ENCODE measurements around the gene B4GALT2.
A peak's percentile ranks its signal among the peaks of the same experiment; 100 is the strongest.

The B4GALT2 gene

GRCh38 chr1:43991476-43992231 lies 12.6 kb downstream of the B4GALT2 start, which contains the start of gene CCDC24:
Gene CCDC24, plus strand, starts transcription at chr1:43991599. Its CDS starts 280 bp downstream, at chr1:43991879.
- TF ChIP-seq POLR2A (IDR thresholded peaks at IDR 0.05; ENCODE audit: low read depth, low read length), result peak; percentile 62
- no peak for FAIRE-seq
- peak; percentile 94 for DNase-seq (ENCODE audit: insufficient read length, low spot score)

- FAIRE-seq (no peak), DNase-seq (ENCODE audit: insufficient read length, low spot score) (no peak)
- TF ChIP-seq POLR2A (IDR thresholded peaks at IDR 0.05; ENCODE audit: low read depth, low read length), result no peak
These were observed 13.4 kb downstream of the B4GALT2 start for GRCh38 chr1:43992232-43992995.

DNA sequence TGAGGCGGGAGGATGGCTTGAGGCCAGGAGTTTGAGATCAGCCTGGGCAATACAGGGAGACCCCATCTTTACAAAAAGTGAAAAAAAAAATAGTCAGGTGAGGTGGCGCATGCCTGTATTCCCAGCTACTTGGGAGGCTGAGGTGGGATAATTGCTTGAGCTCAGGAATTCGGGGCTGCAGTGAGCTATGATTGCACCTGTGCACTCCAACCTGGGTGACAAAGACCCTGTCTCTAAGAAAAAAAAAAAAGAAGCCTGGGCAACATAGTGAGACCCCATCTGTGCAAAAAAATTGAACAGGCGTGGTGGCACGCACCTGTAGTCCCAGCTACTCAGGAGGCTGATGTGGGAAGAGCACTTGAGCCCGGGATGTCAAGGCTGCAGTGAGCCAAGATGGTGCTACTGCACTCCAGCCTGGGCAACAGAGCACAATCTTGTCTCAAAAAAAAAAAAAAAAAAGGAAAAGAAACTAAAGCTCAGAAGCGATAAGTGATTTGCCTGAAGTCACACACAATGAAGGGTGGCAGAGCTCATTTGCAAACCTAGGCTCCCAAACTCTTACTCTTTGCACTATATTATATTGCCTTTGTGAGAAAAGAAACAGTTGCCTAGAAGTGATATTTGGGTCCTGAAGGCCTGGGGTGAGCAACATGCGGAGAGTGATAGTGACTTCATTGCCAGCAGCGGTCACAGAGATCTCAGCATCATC lies 14.3 kb downstream of the B4GALT2 start:
- TF ChIP-seq POLR2A (IDR thresholded peaks at IDR 0.05; ENCODE audit: low read depth, low read length), result no peak
- DNase-seq (ENCODE audit: insufficient read length, low spot score) (no peak), FAIRE-seq (no peak)

GRCh38 chr1:43994071-43994470 lies 15.1 kb downstream of the B4GALT2 start:
- no peak for DNase-seq (ENCODE audit: insufficient read length, low spot score)
- TF ChIP-seq POLR2A (IDR thresholded peaks at IDR 0.05; ENCODE audit: low read depth, low read length), result no peak
- no peak for FAIRE-seq

GRCh38 chr1:43994794-43995790 lies 16.1 kb downstream of the B4GALT2 start:
- DNase-seq (ENCODE audit: insufficient read length, low spot score) (peak; percentile 56), FAIRE-seq (no peak)
- no peak for TF ChIP-seq POLR2A (IDR thresholded peaks at IDR 0.05; ENCODE audit: low read depth, low read length)

DNA sequence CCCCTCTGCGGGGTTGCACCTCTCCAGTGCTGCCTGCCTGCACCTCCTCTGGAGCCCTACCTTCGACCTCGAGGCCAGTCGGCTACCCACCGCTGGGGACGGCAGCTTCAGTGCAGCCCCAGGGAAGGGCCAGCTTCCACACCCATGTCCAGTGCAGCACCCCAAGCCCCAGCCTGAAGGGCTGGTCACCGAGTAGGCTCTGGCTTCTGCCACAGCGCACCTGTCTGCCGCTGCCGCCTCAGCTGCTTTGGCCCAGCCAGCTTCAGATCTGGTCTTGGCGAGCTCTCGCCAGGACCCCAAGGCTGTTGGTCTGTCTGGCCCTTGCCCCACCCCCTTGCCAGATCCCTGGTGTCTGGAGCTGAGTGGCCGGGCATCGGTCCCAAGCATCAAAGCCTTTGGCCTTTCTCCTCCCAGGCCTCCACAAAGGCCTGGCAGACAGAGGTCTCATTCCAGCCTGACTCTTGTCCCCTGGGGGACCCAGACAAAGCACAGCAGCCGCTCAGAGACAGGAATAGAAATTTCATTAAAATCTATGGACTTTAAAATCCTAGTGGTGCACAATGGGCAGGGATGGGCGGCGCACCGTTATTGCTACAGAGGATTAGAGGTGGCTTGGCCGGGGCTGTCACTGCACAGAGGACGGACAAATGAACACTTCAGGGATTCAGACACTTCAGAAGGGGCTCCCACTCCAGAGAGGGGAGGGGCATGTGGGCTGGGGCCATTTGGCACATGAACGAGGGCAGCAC lies 17.1 kb downstream of the B4GALT2 start:
- FAIRE-seq, result no peak

GRCh38 chr1:43996733-43997115 lies 17.7 kb downstream of the B4GALT2 start:
- no peak for TF ChIP-seq POLR2A (IDR thresholded peaks at IDR 0.05; ENCODE audit: low read depth, low read length)
- FAIRE-seq, result no peak
- no peak for DNase-seq (ENCODE audit: insufficient read length, low spot score)

More for the DNA sequence above, 17.1 kb downstream of the B4GALT2 start:
- TF ChIP-seq POLR2A (IDR thresholded peaks at IDR 0.05; ENCODE audit: low read depth, low read length), result no peak
- no peak for DNase-seq (ENCODE audit: insufficient read length, low spot score)

DNA sequence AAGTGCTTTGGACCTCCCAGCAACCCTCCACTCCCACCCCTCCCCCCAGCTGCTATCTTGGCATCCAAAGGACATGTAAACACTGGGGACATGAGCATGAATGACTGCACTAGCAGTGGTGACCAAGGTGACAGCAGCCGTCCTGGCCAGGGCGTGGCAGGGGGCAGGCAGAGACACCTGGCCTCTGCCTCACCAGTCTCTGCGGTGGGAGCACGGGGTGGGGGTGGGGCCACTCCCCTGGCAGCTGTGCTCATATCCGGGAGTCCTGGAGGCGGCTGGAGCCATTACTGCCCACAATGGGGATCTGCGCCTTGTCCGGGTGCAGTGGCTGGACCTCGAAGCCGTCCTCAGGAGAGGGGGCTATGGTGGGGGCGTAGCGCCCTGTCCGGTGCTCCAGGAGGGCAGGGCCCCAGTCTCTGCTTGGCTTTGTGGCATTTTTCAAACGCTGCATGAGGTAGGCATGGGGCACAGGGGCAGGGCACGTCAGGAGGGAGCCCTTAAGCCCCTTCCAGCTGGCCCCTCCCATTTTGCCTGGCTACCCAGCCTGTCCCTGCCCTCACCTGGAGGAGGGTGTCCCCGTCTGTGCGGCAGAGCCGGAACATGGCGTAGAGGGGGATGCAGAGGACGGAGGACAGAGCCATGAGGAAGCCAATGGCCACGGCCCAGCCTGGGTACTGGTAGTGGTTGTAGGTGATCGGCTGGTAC lies 18.4 kb downstream of the B4GALT2 start:
- no peak for DNase-seq (ENCODE audit: insufficient read length, low spot score)
- no peak for FAIRE-seq
- TF ChIP-seq POLR2A (IDR thresholded peaks at IDR 0.05; ENCODE audit: low read depth, low read length), result no peak

DNA sequence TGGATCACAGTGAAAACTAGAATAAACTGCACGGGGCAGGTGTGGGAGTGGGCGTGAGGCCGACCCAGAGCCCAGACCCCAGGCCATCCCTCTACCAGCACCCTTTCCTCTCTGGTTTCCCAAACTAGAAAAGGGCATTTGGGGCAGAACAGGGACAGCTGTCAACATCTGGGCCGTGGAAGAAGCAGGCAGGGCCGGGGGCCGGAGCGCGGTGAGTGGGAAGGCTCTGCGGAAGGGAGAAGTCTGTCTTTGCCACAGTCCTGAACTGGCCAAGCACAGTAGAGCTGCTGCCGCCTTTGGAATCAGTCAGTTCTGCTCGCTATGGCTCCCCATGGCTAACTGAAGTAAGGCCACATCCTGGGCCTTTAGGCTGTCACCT lies 19.0 kb downstream of the B4GALT2 start:
- no peak for FAIRE-seq
- TF ChIP-seq POLR2A (IDR thresholded peaks at IDR 0.05; ENCODE audit: low read depth, low read length), result no peak
- DNase-seq (ENCODE audit: insufficient read length, low spot score), result no peak

DNA sequence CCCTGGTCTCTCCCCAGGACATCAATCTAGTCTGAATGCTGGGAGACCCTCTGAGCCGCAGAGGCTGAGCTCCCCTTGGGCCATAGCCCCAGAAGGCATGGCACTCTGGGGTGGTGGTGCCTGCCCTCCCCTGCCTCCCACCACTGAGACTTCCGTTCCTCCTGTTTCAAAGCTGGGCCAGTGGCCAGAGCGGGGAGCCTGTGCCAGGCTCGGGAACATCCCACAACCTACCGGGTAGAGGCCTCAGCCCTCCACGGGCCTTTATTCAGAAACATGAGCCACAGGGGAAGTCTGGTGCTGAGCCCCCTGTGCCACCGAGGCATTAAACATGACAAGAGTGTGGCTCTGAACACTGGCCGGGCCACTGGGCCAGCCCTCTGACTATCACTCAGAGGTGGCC lies 20.4 kb downstream of the B4GALT2 start:
- TF ChIP-seq POLR2A (IDR thresholded peaks at IDR 0.05; ENCODE audit: low read depth, low read length), result no peak
- DNase-seq (ENCODE audit: insufficient read length, low spot score), result no peak

GRCh38 chr1:44000122-44000665 lies 21.2 kb downstream of the B4GALT2 start:
- FAIRE-seq, result no peak
- no peak for TF ChIP-seq POLR2A (IDR thresholded peaks at IDR 0.05; ENCODE audit: low read depth, low read length)
- no peak for DNase-seq (ENCODE audit: insufficient read length, low spot score)

More for the DNA sequence above, 20.4 kb downstream of the B4GALT2 start:
- no peak for FAIRE-seq

- DNase-seq (ENCODE audit: insufficient read length, low spot score) (no peak), FAIRE-seq (no peak)
- TF ChIP-seq POLR2A (IDR thresholded peaks at IDR 0.05; ENCODE audit: low read depth, low read length), result no peak
These were observed 23.2 kb downstream of the B4GALT2 start for GRCh38 chr1:44002165-44002564.

Measured in H54 (cell line).